DOHH2 (cell line): ENCODE results near the gene MPDZ.

Source experiments
- CTCF ChIP-seq: fragments of 200-600 bp; sonication (generic); IDR thresholded peaks from one replicate; pipeline ENCODE4 v1.5.1; 2014; ENCODE audit warnings: antibody characterized with exemption, mild to moderate bottlenecking, low read depth, low read length; ENCODE audit not compliant: poor library complexity, severe bottlenecking
- EZH2phosphoT487 ChIP-seq: fragments of 200-600 bp; sonication (generic); IDR thresholded peaks from 2 replicates; pipeline ENCODE4 v1.6.1; 2017; ENCODE audit warnings: borderline replicate concordance, mild to moderate bottlenecking, antibody characterized with exemption, low read length, moderate library complexity, mixed read lengths

DNA sequence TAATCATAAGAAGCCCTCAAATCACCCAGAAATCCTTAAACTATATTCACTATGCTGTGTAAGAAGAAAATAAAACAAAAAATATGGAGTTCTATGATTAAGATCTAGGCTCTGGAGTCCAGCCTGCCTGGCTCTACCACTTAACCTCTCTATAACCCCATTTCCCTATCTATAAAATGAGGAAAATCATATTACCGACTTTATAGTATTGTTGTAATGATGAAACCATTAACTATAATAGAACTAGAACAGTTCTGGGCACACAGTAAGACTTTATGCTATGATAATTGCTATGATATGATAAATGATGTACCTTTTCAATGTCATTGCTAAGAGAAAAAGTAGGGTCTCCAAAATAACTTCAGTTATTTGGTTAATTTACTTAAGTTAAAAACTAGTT, 40.3 kb downstream of the MPDZ start:
- no peak for TF ChIP-seq CTCF
- no peak for TF ChIP-seq EZH2phosphoT487
